ENCODE data around the gene RASGRF2. TPM values are rescaled to one million over a fixed set of nuclear protein-coding genes. Genes with fewer than 3 reads are reported as not detected.

The RASGRF2 gene
- total RNA-seq, 1 donor from 2014 or later, result 0.92 TPM

GRCh38 chr5:80941496-80941895, 18.7 kb upstream of the RASGRF2 start:
- Mint-ChIP-seq H3K27me3 (ENCODE audit: low read depth) (peaks cover under 1% of the 10 kb centered on the region), H3K27ac (ENCODE audit: unreplicated experiment) (no peak overlapping the region), H3K9me3 (ENCODE audit: low read depth) (peaks cover 7% of the 10 kb centered on the region), H3K36me3 (ENCODE audit: low read depth) (no peaks in the 10 kb centered on the region), H3K4me3 (ENCODE audit: unreplicated experiment) (no peak overlapping the region), H3K4me1 (ENCODE audit: low read depth) (no peaks in the 10 kb centered on the region)
- TF ChIP-seq, protein P1, sequence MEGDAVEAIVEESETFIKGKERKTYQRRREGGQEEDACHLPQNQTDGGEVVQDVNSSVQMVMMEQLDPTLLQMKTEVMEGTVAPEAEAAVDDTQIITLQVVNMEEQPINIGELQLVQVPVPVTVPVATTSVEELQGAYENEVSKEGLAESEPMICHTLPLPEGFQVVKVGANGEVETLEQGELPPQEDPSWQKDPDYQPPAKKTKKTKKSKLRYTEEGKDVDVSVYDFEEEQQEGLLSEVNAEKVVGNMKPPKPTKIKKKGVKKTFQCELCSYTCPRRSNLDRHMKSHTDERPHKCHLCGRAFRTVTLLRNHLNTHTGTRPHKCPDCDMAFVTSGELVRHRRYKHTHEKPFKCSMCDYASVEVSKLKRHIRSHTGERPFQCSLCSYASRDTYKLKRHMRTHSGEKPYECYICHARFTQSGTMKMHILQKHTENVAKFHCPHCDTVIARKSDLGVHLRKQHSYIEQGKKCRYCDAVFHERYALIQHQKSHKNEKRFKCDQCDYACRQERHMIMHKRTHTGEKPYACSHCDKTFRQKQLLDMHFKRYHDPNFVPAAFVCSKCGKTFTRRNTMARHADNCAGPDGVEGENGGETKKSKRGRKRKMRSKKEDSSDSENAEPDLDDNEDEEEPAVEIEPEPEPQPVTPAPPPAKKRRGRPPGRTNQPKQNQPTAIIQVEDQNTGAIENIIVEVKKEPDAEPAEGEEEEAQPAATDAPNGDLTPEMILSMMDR (IDR thresholded peaks at IDR 0.05), result no peak
- no peak for DNase-seq (ENCODE audit: low spot score)

DNA sequence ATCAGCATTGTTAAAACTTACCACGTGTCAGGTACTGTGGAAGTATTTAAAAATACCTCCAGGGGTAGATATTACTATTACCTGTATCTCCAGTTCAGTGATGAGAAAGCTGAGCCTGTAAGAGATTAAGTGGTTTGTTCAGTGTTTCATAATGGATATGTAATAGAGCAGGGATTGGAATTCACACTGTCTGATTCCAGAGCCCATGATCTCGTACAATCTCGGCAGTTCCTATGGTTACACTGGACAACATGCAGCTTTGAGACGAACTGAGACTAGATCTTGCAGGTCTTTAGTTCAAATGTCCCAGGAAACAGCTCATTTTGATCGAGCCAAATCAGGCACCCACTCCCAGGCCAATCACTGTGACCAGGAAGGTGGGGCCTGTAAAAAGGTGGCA, 8.8 kb upstream of the RASGRF2 start:
- no peaks in the 10 kb centered on the region for H3K36me3 Mint-ChIP-seq (ENCODE audit: low read depth)
- no peaks in the 10 kb centered on the region for H3K4me1 Mint-ChIP-seq (ENCODE audit: low read depth)
- peaks cover 11% of the 10 kb centered on the region for H3K9me3 Mint-ChIP-seq (ENCODE audit: low read depth)
- H3K4me3 Mint-ChIP-seq (ENCODE audit: unreplicated experiment), result no peak overlapping the region
- no peak for DNase-seq (ENCODE audit: low spot score)
- no peak overlapping the region for H3K27ac Mint-ChIP-seq (ENCODE audit: unreplicated experiment)
- TF ChIP-seq, protein P1 (IDR thresholded peaks at IDR 0.05), result no peak
- peaks cover 18% of the 10 kb centered on the region for H3K27me3 Mint-ChIP-seq (ENCODE audit: low read depth)

DNA sequence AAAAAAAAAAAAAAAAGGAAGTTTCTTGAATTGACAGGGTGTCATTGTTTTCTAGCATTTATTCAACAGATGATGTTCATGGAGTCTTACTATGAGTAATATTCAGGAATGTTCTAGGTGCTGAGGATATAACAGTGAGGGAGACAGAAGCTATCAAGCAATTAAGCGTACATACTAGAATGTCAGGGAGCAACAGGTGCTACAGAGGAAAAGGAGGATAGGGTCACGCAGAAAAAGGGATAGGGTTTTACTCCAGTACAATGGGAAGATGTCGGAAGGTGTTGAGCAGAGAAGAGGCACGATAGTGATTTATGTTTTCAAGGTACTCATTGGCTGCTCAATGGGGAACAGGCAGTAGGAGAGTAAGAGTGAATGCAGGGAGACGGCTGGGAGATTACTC, 6.6 kb upstream of the RASGRF2 start:
- Mint-ChIP-seq H3K9me3 (ENCODE audit: low read depth) (no peaks in the 10 kb centered on the region), H3K27me3 (ENCODE audit: low read depth) (peaks cover 28% of the 10 kb centered on the region), H3K27ac (ENCODE audit: unreplicated experiment) (no peak overlapping the region), H3K4me3 (ENCODE audit: unreplicated experiment) (no peak overlapping the region), H3K4me1 (ENCODE audit: low read depth) (no peaks in the 10 kb centered on the region), H3K36me3 (ENCODE audit: low read depth) (no peaks in the 10 kb centered on the region)
- no peak for DNase-seq (ENCODE audit: low spot score)
- TF ChIP-seq, protein P1 (IDR thresholded peaks at IDR 0.05), result no peak

- H3K27me3 Mint-ChIP-seq (ENCODE audit: low read depth), result peaks cover 32% of the 10 kb centered on the region
- H3K36me3 Mint-ChIP-seq (ENCODE audit: low read depth), result peaks cover 3% of the 10 kb centered on the region
- H3K4me3 Mint-ChIP-seq (ENCODE audit: unreplicated experiment), result no peak overlapping the region
- no peak for DNase-seq (ENCODE audit: low spot score)
- peaks cover 6% of the 10 kb centered on the region for H3K4me1 Mint-ChIP-seq (ENCODE audit: low read depth)
- TF ChIP-seq, protein P1 (IDR thresholded peaks at IDR 0.05), result no peak
- no peaks in the 10 kb centered on the region for H3K9me3 Mint-ChIP-seq (ENCODE audit: low read depth)
- no peak overlapping the region for H3K27ac Mint-ChIP-seq (ENCODE audit: unreplicated experiment)
These were observed 5.0 kb upstream of the RASGRF2 start for GRCh38 chr5:80955082-80955590.

GRCh38 chr5:80956272-80956671, 3.9 kb upstream of the RASGRF2 start:
- Mint-ChIP-seq H3K4me1 (ENCODE audit: low read depth) (peaks cover 11% of the 10 kb centered on the region), H3K9me3 (ENCODE audit: low read depth) (no peaks in the 10 kb centered on the region), H3K36me3 (ENCODE audit: low read depth) (peaks cover 6% of the 10 kb centered on the region), H3K4me3 (ENCODE audit: unreplicated experiment) (no peak overlapping the region), H3K27me3 (ENCODE audit: low read depth) (peaks cover 33% of the 10 kb centered on the region), H3K27ac (ENCODE audit: unreplicated experiment) (no peak overlapping the region)
- no peak for DNase-seq (ENCODE audit: low spot score)
- TF ChIP-seq, protein P1 (IDR thresholded peaks at IDR 0.05), result no peak
